GM21381 (cell line): Measurements from ENCODE around the gene LRRC1.
"Not testable (repeated sequence)": the region's sequence is repeated elsewhere in the genome, so short reads cannot be mapped to it uniquely, and the experiment has no call there.

Experiments
- ATAC-seq: cut with Tn5 transposase; IDR thresholded peaks from one replicate; pipeline ENCODE4 v1.9.1; 2021; ENCODE audit warnings: mild to moderate bottlenecking, moderate library complexity; ENCODE audit not compliant: unreplicated experiment

The LRRC1 gene

DNA sequence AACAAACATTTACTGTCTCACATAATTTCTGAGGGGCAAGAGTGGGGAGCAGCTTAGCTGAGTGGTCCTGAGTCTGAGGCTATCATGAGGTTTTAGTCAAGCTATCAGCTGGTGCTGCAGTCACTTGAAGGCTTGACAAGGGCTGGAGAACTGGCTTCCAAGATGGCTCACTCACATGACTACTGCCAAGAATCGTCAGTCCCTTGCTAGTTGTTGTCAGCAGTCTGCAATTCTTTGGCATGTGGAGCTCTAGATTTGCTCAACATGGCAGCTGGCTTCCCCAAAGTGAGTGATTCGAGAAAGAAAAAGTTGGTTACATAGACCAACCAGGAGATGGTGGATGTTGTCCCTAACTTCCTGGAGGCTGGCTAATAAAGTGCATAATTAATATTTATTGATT is 2.8 kb upstream of the LRRC1 start:
- ATAC-seq, result no peak

DNA sequence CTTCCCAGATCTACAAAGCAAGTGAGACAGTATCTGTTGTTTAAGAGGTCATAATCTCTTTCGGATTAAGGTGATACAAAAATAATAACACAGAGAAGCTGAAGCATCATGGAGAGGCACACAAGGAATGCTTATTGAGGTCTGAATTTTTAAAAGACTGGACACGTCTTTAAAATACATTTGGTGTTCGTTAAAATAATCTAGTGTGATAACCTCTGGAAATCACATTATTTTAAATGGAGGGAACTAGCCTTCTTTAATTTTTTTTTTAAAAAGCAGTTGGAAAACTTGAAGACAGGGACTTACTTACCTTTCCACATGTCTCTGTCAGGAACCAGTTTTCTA is 1.9 kb upstream of the LRRC1 start:
- no peak for ATAC-seq

DNA sequence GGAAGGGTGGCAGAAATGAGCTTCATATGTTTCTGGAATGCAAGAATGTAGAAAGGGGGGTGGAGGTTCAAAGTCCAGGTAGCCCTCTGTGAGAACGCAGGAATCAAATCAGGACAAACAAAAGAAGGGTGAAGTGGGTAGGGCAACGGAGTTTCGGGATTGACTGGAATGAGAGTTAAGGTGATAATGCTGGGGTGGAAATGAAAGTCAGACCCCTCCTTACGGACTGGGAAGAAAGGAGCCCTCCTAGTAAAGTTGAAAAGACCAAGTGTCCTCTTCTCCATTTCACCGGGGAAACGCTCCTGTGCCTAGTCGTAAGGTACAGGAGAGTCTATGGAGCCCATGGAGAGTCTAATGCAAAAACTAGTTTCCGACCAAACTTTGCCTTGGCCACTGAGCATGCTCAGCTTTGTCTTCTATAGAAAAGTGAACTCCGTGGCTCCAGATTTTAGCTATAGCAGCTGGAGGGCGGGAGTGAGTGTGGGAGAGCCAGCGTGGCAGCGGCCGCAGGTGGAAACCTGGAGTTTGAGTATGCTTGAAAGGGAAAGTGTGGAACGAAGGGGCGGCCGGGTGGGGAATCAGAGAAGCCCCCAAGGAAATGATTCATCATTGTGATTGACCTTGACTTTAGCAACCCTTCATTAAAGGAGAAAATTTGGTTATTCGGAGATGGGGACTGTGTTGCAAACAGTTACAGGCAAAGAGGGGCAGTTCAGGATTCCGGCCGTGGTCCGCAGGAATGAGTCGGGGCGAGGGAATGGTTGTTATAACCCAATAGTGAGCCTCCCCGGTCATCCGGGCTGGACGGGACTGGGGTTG is 1.3 kb upstream of the LRRC1 start:
- no peak for ATAC-seq

DNA sequence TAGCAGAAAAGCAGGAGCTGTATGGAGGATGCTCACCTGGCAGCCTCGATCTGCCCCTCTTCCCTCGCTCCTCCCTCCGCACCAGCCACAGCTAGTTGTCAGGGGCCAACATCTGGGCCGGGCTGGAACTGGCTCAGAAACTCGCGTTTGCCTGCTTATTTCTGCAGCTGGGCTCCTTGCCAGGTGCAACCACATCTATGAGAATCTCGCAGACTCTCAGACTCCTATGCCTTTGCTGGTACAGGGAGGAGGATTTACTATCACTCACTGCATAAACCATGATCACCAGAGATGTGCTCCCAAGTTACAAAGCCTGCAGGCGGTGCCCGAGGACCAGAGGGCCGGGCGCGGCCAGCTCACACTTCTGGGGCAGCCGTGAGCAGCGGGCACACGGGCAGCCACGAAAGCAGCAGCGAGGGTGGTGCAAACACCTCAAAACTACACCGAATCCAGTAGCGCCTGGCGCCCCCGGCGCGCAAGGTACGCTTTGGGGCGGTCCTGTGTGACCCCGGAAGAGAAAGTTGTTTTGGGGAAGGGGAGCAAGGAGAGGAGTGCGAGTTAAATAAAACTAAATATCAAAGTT is 577 bp upstream of the LRRC1 start:
- peak; percentile 52 for ATAC-seq

DNA sequence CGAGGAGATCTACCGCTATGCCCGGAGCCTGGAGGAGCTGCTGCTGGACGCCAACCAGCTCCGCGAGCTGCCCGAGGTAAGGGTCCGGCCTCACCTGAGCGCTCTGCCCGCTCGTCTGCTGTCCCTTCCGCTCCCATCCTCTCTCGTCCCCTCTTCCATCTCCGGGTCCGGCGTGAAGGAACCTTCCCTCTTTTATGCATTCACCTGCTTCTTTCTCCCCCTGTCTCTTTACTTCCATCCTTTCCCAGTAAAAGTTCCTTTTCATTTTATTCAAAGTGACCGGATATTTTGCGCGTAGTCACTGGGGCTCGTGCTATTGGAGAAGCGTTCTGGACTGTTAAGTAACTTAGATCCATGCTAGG is 516 bp downstream of the LRRC1 start:
- peak; percentile 12 for ATAC-seq

DNA sequence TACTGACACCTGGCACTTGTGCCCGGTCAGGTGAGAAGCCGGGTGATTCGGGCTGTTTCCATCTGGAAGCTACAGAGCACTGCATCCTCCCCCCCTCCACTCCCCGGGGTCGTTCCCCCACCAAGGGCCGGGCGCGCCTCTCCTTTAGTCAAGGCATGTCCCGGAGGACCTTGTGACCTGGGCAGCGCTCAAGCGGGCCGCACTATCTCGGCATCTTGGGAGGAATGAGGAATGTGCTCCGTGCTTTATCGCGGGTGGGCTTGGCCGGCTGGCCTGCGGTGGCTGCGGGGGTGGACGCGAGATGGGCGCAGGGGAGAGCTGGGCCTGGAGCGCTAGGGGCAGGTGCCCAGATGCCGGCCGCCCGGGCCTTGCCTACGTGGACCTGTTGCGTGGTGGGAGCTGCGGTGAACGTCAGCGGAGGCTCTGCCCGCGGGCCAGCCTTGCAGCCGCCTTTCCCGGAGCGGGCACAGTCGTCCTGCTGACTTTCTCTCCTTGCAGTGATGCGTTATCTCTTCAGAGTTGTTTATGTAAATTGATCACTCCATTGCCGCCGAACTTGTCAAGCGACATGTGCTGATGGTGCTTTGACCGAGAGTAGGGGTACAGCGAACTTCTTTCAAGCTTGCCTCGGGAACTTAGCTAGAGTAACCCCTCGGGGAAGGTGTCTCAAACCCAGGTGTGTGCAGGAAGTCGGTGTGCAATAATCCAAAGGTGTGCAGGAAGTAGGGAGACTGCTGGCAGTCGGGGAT is 1.1 kb downstream of the LRRC1 start:
- ATAC-seq, result no peak

DNA sequence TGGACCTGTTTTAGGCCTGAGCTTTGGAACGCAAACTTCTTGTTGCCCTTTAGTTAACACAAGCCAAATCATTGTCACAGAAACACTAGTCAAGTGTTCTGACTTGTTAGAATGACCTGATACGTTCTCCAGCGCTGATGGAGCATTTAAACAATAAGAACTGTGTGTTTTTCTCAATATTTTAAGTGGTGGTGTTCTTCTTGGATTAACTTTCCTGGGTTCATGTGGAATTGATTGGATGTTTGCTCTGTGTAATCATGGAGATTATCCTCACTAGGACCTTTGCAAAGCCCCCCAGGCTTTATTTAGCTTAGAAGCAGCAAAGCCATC is 1.6 kb downstream of the LRRC1 start:
- ATAC-seq, result no peak

DNA sequence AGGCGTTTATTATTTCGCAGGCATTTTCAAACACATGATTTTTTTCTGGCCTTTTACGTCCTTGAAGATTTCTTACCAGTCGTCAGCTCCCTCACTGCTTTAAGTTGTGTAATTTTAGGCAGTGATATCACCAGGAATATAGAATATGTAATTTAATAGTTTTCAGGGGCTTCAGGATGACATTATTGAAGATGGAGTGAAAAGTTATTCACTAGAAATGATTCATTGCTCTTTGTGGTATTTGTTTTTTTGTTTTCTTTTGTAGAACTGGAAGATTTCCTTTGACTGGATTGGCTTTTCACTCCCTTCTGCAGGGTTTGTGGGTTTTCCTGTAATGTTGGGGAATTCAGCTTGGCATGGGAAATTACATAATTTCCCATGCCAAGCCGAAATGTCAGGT is 2.0 kb downstream of the LRRC1 start:
- no peak for ATAC-seq

DNA sequence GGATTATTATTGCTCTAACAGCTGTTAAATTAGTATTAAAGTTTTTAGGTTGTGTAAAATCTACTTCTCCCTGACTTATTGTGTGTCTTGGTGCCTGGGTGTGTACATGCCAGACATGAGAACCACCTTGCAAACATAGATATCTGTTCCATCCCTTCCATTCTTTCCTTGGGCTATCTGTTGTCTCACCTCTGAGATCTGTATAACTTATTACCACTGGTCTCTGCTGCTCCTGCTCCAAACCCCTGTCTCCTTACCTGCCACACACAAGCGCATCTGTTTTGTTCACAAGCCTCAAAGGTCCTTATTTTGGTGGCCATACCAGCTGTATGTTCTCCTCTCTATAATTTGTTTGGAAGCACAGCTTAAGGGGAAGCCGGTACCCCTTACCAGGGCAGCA is 2.5 kb downstream of the LRRC1 start:
- ATAC-seq, result no peak

DNA sequence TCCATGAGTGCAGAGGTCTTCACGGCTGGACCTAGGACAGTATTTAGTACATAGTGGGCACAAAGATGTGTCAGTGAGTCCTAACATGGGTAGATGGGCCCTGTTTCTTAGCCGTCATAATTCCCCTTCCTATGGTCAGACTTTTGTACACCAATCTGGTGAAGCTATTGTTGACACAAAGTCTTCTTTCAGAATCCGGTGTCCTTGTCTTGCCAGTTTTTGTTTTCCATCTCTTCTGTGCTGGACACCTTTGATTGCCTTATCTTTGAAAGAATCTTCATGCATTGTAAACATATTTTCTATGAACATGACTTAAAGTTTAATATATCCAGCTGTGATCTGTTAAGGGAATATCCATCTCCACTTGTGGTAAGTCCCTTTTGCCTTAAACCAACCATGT is 4.5 kb downstream of the LRRC1 start:
- ATAC-seq, result no peak

DNA sequence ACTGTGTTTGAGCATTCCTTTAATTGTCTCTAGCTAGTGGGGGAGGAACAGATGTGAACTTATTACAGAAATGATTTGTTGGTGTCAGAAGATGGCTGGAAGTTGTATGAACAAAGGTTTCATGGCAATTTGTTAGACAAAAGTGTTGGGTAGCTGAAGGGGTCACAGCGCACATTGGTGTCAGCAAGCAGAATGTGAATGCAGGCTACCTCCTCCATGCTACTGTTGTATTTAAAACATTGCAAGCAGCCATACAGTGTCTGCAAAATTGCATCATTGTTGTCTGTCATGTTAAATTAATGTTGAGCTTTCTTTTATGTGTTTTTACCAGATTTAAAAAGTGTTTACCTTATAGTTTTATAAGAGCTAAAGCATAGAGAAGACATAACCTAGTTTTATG is 6.2 kb downstream of the LRRC1 start:
- no peak for ATAC-seq

DNA sequence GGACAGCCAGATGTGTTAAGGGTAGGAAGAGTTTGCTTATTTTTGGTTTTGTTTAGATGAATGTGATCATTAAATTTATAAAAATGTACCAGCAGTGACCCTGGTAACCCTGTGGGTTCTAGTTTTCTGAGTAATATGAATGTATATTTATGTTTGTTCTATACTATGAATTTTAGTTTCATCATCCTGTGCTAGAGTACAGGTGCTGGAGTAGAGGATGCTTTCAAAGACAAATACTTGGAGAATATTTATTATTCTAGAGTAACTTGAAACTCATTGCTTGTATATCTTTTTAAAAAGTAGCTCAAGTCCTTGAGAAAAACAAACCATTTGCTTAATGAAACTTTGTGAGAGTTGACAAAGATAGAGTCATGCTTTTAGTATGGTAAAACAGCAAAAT is 7.8 kb downstream of the LRRC1 start:
- no peak for ATAC-seq

DNA sequence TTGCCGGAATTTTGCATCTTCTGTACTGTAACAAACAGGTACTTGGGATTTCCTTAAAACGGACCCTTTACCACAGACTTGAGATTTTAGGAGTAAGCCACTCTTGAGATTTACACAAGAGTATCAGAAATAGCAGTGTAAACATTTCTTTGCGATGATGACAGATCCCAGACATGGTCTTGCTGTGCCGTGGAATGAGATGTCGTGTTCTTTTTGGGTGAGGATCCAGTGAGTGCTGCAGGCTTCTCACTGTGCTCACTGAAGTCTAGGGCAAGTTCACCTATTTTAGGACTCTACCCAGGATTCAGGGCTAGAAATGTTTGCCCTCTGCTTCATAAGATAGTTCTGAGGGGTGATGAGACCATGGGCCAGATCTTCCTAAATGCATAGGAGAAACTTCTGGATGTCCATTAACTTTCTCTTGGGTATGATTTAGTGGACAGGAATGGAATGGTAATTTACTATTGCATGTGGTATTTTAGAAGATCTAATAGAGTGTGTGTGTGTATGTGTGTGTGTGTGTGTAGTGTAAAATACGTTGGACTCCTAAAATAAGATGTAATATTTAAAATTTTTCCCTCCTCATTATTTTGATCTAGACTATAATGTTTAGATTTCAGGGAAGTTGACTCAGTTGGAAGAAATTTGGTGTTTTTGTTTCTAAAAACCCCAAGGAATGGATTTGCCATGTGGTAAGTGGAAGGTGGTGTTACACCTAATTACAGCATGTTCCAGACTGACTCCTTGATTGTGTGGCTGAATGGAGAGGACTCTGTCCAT is 8.5 kb downstream of the LRRC1 start:
- ATAC-seq, result no peak

DNA sequence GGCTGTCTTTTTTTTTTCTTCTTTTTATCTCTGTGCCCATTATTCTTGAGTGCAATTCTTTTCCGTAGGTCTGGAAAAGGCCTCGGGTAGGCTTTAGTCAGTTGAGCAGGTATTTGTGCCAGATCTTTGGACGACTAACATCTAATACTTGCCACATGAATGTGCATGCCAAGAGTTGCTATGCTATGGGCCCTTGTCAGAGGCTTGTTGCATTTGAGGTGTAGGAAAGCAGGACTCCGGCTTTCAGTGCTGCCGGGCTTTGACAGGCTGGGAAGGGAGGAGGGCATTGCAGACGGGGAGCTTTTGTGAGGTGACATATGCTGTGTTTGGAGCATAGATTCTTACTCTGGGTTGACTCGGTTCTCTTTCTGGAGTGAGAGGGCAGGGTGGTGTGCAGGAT is 10.2 kb downstream of the LRRC1 start:
- no peak for ATAC-seq

DNA sequence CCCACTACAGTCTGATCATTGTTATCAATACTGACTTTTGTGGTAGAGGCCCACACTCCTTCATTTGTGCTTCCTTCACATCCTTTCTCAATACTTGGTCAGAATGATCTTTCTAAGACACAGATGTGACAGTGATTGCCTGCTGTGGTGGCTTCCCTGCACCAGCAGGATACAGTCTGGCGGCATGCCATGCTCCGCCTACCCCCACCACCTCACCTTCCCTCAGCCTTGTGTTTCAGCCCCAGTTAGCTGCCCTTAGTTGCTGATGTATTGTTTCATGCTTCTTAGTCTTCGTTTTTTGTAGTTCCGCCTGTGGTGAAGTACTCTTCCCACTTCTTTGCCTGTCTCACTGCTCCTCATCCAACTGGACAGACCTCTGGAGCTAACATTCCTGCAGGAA is 10.9 kb downstream of the LRRC1 start:
- no peak for ATAC-seq

DNA sequence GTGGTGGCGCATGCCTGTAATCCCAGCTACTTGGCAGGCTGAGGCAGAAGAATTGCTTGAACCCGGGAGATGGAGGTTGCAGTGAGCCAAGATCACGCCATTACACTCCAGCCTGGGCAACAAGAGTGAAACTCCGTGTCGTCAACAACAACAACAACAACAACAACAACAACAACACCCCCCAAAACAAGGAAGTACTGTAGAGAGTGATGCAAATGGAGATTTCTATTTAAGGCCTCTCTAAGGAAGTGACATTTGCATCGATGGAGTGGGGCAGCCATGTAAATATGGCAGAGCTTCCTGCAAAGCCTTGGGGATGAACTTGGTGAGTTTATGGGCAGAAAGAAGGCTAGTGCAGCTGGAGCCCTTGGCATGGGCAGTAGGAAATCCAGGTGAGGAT is 12.8 kb downstream of the LRRC1 start:
- ATAC-seq, result not testable (repeated sequence)

DNA sequence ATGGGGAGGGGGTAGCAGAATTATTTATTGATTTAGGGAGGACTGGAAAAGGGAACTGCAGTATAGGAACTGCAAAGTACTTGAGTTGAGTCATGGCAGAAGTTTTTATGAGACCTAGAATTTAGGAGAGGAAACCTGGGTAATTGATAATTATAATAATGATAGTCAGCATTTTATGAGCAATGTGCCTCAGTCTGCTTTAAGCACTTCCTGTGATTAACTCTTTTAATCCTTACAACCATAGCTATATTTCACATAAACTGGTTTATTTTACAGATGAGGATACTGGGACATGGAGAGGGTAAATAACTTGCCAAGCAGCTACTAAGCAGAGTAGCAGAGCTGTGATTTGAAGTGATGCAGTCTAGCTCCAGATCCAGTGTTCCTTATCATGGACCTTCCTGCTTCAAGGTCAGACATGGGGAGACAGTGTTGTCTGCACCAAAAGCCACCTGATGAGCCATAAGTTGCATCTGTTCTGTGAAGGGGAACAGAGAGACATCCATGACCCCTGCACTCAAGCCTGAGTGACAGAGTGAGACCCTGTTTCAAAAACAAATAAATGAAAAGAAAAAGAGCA is 13.6 kb downstream of the LRRC1 start:
- ATAC-seq, result no peak

DNA sequence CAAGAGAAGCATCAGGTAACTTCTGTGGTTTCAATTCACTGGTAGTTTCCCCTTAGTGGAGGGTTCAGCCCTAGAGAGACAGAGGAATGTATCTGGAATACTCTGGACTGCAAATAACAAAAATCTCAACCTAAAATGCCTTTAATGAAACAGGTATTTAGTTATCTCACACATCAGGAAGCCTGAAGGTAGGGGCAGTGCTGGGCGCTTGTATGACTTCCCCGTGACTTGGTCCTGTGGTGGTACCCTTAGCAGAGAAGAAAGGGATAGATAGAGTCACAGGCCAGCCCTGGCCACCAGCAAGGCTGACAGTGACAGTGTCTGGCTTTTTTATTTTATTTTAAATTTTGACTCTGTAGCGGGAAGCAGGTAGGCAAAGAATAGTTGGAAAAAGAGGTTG is 14.9 kb downstream of the LRRC1 start:
- ATAC-seq, result no peak

DNA sequence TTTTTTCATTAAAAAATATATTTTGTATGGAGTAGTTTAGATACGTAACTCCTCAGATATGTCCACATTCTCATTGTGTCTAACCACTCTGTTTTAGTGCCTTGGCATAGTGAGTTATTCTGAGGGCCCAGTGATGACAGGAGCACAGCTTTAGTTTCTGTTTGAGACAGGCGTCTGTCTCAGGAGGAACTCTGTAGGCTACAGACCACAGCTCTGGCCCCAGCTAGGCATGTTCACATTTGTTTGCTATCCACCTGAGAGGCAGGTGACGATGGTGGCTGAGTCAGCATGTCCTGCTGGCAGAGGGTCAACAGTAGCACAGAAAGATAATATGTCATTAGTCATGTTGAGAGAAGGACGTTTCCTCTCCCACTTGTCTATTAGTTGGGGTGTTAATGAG is 16.3 kb downstream of the LRRC1 start:
- peak; percentile 92 for ATAC-seq

DNA sequence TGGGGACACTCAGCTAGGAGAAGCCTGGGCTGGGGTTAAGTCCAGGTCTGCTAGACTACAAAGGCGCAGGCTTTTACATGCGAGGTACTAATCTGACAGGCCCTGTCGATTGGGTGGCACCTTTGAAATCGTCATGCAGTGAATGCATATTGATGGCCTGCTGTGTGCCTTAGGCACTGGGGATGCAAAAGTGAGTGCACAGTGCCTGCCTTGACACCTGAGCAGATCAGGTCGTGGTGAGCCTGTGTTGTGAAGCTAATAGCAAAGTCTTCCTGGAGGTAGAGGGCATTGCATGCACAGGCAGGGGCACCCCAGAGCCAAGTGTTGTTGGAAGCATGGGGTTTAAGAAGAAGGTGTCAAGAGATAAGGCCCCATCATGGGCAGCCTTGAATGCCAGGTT is 16.9 kb downstream of the LRRC1 start:
- no peak for ATAC-seq

DNA sequence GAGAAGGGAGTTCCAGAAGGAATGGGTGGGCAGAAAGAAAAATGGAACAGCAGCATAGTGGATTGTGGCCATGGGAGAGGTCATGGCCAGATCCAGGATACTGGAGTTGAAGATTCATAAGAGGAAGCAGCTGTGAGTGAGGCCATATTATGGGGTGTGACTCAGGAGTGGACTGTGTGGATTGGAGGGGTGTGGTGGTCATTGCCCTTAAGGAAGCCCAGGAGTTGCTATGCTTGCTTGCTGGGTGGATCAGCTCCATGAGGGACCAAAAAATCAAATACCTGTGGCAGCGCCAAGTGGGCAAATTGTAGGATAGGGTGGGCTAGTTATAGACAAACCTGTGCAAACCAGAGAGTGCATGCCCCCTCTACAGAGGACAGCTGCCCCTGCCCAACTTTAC is 18.3 kb downstream of the LRRC1 start:
- ATAC-seq, result no peak
